ENCODE results near the gene CCDC32.

DNA sequence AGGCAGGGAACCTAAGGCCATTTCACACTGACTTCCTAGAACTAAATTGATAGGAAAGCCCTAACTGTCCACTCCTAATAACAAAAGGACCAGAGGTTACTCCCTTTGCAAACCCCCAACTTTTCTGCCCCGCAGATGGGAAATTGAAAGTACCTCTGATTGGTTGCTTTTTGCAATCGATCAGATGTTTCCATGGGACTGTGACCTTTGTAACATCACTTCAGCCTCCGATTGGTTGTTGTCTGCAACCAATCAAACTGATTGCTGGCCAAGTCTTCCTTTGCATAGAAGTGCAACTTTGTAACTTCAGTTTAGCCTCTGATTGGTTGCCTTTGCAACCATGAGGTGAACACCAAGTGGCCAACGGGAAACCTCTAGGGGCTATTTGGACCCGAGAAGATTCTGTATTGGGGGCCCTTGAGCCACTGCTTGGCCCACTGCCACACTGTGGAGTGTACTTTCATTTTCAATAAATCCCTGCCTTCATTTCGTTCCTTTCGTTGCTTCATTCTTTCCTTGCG, 17.9 kb upstream of the CCDC32 start:
- no peak for TF ChIP-seq CTCF (conservative IDR thresholded peaks at IDR 0.05; ENCODE audit: low read length)
- TF ChIP-seq EZH2phosphoT487 (IDR thresholded peaks at IDR 0.05; ENCODE audit: borderline replicate concordance): no peak
